Measurements from ENCODE around the gene CHD2. TPM values are rescaled to one million over a fixed set of nuclear protein-coding genes. Genes with fewer than 3 reads are reported as not detected.
A peak's percentile ranks its signal among the peaks of the same experiment; 100 is the strongest.
"Not testable (repeated sequence)": the region's sequence is repeated elsewhere in the genome, so short reads cannot be mapped to it uniquely, and the experiment has no call there.

Gene CHD2
- total and polyA plus RNA-seq, 2 experiments from 2014 or later: 60.8 to 118 TPM

GRCh38 chr15:93028632-93029213 is 128.6 kb downstream of the CHD2 start:
- no peak for TF ChIP-seq CTCF (IDR thresholded peaks at IDR 0.05; ENCODE audit: low read depth, low read length)
- peak in 1 of 2 donors; percentile 97 for DNase-seq (ENCODE audit: low read depth in 1 of 2, low spot score in 1 of 2)
- peaks cover 23% of the 10 kb centered on the region for H3K4me1 ChIP-seq (ENCODE audit: low read depth)
- H3K27ac ChIP-seq: peak overlapping the region; percentile 58
- no peaks in the 10 kb centered on the region for H3K9me3 ChIP-seq (ENCODE audit: low read depth)
- H3K36me3 ChIP-seq: peaks cover 27% of the 10 kb centered on the region
- no peaks in the 10 kb centered on the region for H3K27me3 ChIP-seq
- H3K4me3 ChIP-seq: no peak overlapping the region

GRCh38 chr15:93029214-93029835 is 129.2 kb downstream of the CHD2 start:
- TF ChIP-seq CTCF (IDR thresholded peaks at IDR 0.05; ENCODE audit: low read depth, low read length): no peak
- H3K27me3 ChIP-seq: no peaks in the 10 kb centered on the region
- H3K9me3 ChIP-seq (ENCODE audit: low read depth): no peaks in the 10 kb centered on the region
- no peak overlapping the region for H3K4me3 ChIP-seq
- H3K4me1 ChIP-seq (ENCODE audit: low read depth): peaks cover 19% of the 10 kb centered on the region
- H3K36me3 ChIP-seq: peaks cover 22% of the 10 kb centered on the region
- DNase-seq (ENCODE audit: low read depth in 1 of 2, low spot score in 1 of 2): peak in 1 of 2 donors; percentile 34
- no peak overlapping the region for H3K27ac ChIP-seq

- no peaks in the 10 kb centered on the region for H3K9me3 ChIP-seq (ENCODE audit: low read depth)
- H3K36me3 ChIP-seq: peaks cover 16% of the 10 kb centered on the region
- peak in 1 of 2 donors; percentile 37 for DNase-seq (ENCODE audit: low read depth in 1 of 2, low spot score in 1 of 2)
- no peak overlapping the region for H3K27ac ChIP-seq
- peaks cover 16% of the 10 kb centered on the region for H3K4me1 ChIP-seq (ENCODE audit: low read depth)
- TF ChIP-seq CTCF (IDR thresholded peaks at IDR 0.05; ENCODE audit: low read depth, low read length): no peak
- H3K4me3 ChIP-seq: no peak overlapping the region
- no peaks in the 10 kb centered on the region for H3K27me3 ChIP-seq
Measured at GRCh38 chr15:93029836-93030429, 129.8 kb downstream of the CHD2 start.

- no peak overlapping the region for H3K27ac ChIP-seq
- TF ChIP-seq CTCF (IDR thresholded peaks at IDR 0.05; ENCODE audit: low read depth, low read length): peak; percentile 87
- no peaks in the 10 kb centered on the region for H3K9me3 ChIP-seq (ENCODE audit: low read depth)
- H3K27me3 ChIP-seq: no peaks in the 10 kb centered on the region
- H3K4me3 ChIP-seq: no peak overlapping the region
- H3K4me1 ChIP-seq (ENCODE audit: low read depth): peaks cover 16% of the 10 kb centered on the region
- peaks cover 10% of the 10 kb centered on the region for H3K36me3 ChIP-seq
- peak; percentile 71 to 73 for DNase-seq (ENCODE audit: low read depth in 1 of 2, low spot score in 1 of 2)
Measured at GRCh38 chr15:93030430-93031102, 130.4 kb downstream of the CHD2 start.

GRCh38 chr15:93031103-93031464 is 131.0 kb downstream of the CHD2 start:
- Histone ChIP-seq H3K4me3 (no peak overlapping the region), H3K9me3 (ENCODE audit: low read depth) (no peaks in the 10 kb centered on the region), H3K27me3 (no peaks in the 10 kb centered on the region), H3K27ac (no peak overlapping the region), H3K4me1 (ENCODE audit: low read depth) (peaks cover 16% of the 10 kb centered on the region), H3K36me3 (peaks cover 5% of the 10 kb centered on the region)
- no peak for DNase-seq (ENCODE audit: low read depth in 1 of 2, low spot score in 1 of 2)
- TF ChIP-seq CTCF (IDR thresholded peaks at IDR 0.05; ENCODE audit: low read depth, low read length): no peak

- not testable (repeated sequence) for H3K36me3 ChIP-seq; H3K27ac ChIP-seq; DNase-seq (ENCODE audit: low read depth in 1 of 2, low spot score in 1 of 2); H3K27me3 ChIP-seq; H3K9me3 ChIP-seq (ENCODE audit: low read depth); H3K4me3 ChIP-seq
- peaks cover 16% of the 10 kb centered on the region for H3K4me1 ChIP-seq (ENCODE audit: low read depth)
Measured at GRCh38 chr15:93031557-93032384, 131.6 kb downstream of the CHD2 start.

GRCh38 chr15:93032515-93033206 is 132.5 kb downstream of the CHD2 start:
- DNase-seq (ENCODE audit: low read depth in 1 of 2, low spot score in 1 of 2); H3K36me3 ChIP-seq; H3K4me3 ChIP-seq; H3K9me3 ChIP-seq (ENCODE audit: low read depth); H3K27me3 ChIP-seq; H3K27ac ChIP-seq: not testable (repeated sequence)
- peaks cover 12% of the 10 kb centered on the region for H3K4me1 ChIP-seq (ENCODE audit: low read depth)
